ENCODE results near the gene MR1.

- TF ChIP-seq POLR2A (IDR thresholded peaks at IDR 0.05; ENCODE audit: borderline replicate concordance, extremely low read depth, insufficient read depth, insufficient read length): no peak
- 0 out of 6 replicates have a peak, but pooled peaks of 1 of the 3 experiments have one; percentile 11 for TF ChIP-seq CTCF (IDR thresholded peaks at IDR 0.05 in 2 of 3, conservative IDR thresholded peaks at IDR 0.05 in 1 of 3; ENCODE audit: borderline replicate concordance in 1 of 3, insufficient read depth in 1 of 3, low read depth in 2 of 3, low read length in 2 of 3)
- TF ChIP-seq CEBPB (IDR thresholded peaks at IDR 0.05; ENCODE audit: low read depth): no peak
- no peak for TF ChIP-seq EZH2phosphoT487 (IDR thresholded peaks at IDR 0.05; ENCODE audit: borderline replicate concordance)
- TF ChIP-seq SP1 (IDR thresholded peaks at IDR 0.05; ENCODE audit: low read depth): no peak
- no peak for TF ChIP-seq POLR2AphosphoS5 (IDR thresholded peaks at IDR 0.05; ENCODE audit: low read depth, low read length)
- TF ChIP-seq JUND (IDR thresholded peaks at IDR 0.05): no peak
- TF ChIP-seq SRF (IDR thresholded peaks at IDR 0.05; ENCODE audit: low read depth): no peak
These were observed 71.0 kb downstream of the MR1 start for GRCh38 chr1:181104790-181105133.

Measured in HCT116 (cell line).